Gastroesophageal sphincter (tissue), 3 donors: ENCODE results near the gene KLHL17.
A peak's percentile ranks its signal among the peaks of the same experiment; 100 is the strongest.

Experiments used
- CTCF ChIP-seq, 4 experiments: fragments of 200-600 bp in 2 of 4; fragments of 450-650 bp in 2 of 4; sonication (generic) in 1 of 4; IDR thresholded peaks; one replicate each; pipeline ENCODE4 v1.5.1; 2017 to 2019; ENCODE audit warnings: antibody characterized with exemption in 4 of 4, mild to moderate bottlenecking in 2 of 4, moderate library complexity in 2 of 4
- EP300 ChIP-seq: sonication (generic); formaldehyde crosslinking; IDR thresholded peaks from one replicate; pipeline ENCODE4 v1.6.1; 2017; ENCODE audit warnings: antibody characterized with exemption, mild to moderate bottlenecking
- POLR2A ChIP-seq, 2 donors: fragments of 450-650 bp; IDR thresholded peaks; one replicate each; pipeline ENCODE4 v1.6.1; 2017; ENCODE audit warnings: antibody characterized with exemption in 2 of 2, mild to moderate bottlenecking in 2 of 2, moderate library complexity in 1 of 2
- POLR2AphosphoS5 ChIP-seq: sonication (generic); formaldehyde crosslinking; IDR thresholded peaks from one replicate; pipeline ENCODE4 v1.6.1; 2017; ENCODE audit warnings: antibody characterized with exemption

- TF ChIP-seq CTCF (IDR thresholded peaks at IDR 0.05): no peak
- peak in 1 of 2 donors; percentile 7 for TF ChIP-seq POLR2A (IDR thresholded peaks at IDR 0.05)
- peak; percentile 78 for TF ChIP-seq POLR2AphosphoS5
- peak; percentile 72 for TF ChIP-seq EP300
These were observed 40.1 kb downstream of the KLHL17 start for GRCh38 chr1:1000357-1001056.
